Measurements from ENCODE around the gene CA9.

The CA9 gene

DNA sequence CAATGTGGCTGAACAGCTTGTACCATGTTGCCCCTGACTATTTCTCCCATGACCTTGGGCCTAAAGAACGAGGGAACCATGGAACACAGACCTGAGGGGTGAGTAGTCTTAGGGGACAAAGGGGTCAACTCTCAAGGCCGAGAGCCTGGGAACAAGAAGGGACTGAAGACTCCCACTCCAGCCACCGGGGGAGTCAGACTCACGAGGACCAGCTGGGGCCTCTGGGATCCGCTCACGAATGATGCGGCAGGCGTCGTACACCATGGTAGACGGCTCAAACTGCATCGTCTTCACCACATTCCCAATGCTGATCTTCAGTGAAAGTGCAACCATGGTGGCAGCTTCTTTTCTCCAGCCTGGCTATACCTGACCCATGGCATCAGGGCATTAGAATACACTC, 51.6 kb downstream of the CA9 start:
- CTCF ChIA-PET: interaction anchor here (1.6 kb wide), 1 partner anchor 29 kb away, joined by 6 read pairs; no protein-coding TSS in a partner anchor
- POLR2A ChIA-PET: interaction anchor here (0.9 kb wide), 1 partner anchor 68 kb away, joined by 3 read pairs; the partner anchor contains the start of genes CCDC107 and RMRP

DNA sequence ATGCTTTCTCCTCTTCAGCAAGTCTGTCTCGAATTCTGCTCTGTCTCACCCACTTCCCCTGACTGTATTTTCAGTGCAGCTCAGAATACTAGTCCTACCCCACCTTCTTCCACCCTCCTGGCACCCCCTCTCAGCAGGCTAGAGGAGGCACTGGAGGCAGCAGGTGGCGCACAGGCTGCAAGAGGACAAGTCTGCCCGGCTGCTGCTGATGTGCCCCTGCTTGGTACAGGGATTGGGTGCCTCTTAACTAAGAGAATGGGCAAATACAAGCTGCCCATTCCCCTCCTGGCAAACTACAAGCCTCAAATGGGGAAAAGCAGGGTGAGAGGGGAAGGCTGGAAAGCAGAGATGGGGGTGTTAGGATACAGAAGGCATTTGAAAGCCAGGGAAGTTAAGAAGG, 53.2 kb downstream of the CA9 start:
- ChIA-PET CTCF (interaction anchor here (1.9 kb wide), 1 partner anchor 31 kb away, joined by 6 read pairs; no protein-coding TSS in a partner anchor), POLR2A (interaction anchor here (0.6 kb wide), 1 partner anchor 63 kb away, joined by 4 read pairs; no protein-coding TSS in a partner anchor)
- no peak for TF ChIP-seq NFRKB (IDR thresholded peaks at IDR 0.05)
- DNase-seq (ENCODE audit: extremely low spot score): no peak

More for the DNA sequence above, 51.6 kb downstream of the CA9 start:
- DNase-seq (ENCODE audit: extremely low spot score): no peak
- TF ChIP-seq FOXM1 (IDR thresholded peaks at IDR 0.05; ENCODE audit: borderline replicate concordance): no peak
- no peak for TF ChIP-seq ELF4 (IDR thresholded peaks at IDR 0.05)
- TF ChIP-seq, protein P1, sequence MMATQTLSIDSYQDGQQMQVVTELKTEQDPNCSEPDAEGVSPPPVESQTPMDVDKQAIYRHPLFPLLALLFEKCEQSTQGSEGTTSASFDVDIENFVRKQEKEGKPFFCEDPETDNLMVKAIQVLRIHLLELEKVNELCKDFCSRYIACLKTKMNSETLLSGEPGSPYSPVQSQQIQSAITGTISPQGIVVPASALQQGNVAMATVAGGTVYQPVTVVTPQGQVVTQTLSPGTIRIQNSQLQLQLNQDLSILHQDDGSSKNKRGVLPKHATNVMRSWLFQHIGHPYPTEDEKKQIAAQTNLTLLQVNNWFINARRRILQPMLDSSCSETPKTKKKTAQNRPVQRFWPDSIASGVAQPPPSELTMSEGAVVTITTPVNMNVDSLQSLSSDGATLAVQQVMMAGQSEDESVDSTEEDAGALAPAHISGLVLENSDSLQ (IDR thresholded peaks at IDR 0.05): no peak
- TF ChIP-seq FOXA1 (IDR thresholded peaks at IDR 0.05): no peak
- no peak for TF ChIP-seq SP1 (IDR thresholded peaks at IDR 0.05)
- no peak for TF ChIP-seq ZNF384 (IDR thresholded peaks at IDR 0.05)
- TF ChIP-seq SUZ12 (IDR thresholded peaks at IDR 0.05): no peak
- no peak for TF ChIP-seq NFRKB (IDR thresholded peaks at IDR 0.05)
- TF ChIP-seq LEF1 (IDR thresholded peaks at IDR 0.05; ENCODE audit: borderline replicate concordance): no peak
- no peak for TF ChIP-seq CTBP1 (IDR thresholded peaks at IDR 0.05; ENCODE audit: borderline replicate concordance)
- no peak for TF ChIP-seq ARNT (IDR thresholded peaks at IDR 0.05)
- no peak for TF ChIP-seq TARDBP (IDR thresholded peaks at IDR 0.05)
- TF ChIP-seq L3MBTL2 (conservative IDR thresholded peaks at IDR 0.05): no peak
- TF ChIP-seq HDGF (IDR thresholded peaks at IDR 0.05; ENCODE audit: borderline replicate concordance): no peak
- no peak for TF ChIP-seq BHLHE40 (IDR thresholded peaks at IDR 0.05; ENCODE audit: borderline replicate concordance)
- TF ChIP-seq FOXK2 (IDR thresholded peaks at IDR 0.05): no peak

DNA sequence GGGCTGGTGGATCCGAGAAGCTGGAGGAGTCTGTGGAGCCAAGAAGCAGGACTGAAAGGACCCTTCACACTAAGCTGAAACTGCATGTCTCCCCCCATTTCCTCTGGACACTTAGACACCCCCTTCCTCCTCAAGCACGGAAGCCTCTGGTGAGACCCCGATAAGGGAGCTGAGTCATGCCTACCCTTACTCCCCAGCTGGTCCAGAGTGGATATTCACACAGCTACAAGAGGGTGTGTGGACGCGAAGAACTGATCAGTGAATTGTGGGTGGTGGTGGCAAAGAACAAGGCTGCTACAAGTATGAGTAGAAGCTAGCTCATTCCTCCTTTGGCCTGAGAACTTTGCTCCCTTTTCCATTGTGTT, 53.9 kb downstream of the CA9 start:
- DNase-seq (ENCODE audit: extremely low spot score): no peak
- TF ChIP-seq FOXA1 (IDR thresholded peaks at IDR 0.05): no peak
- TF ChIP-seq LEF1 (IDR thresholded peaks at IDR 0.05; ENCODE audit: borderline replicate concordance): no peak
- TF ChIP-seq ARNT (IDR thresholded peaks at IDR 0.05): no peak
- TF ChIP-seq, protein P1 (IDR thresholded peaks at IDR 0.05): no peak
- no peak for TF ChIP-seq HDGF (IDR thresholded peaks at IDR 0.05; ENCODE audit: borderline replicate concordance)
- TF ChIP-seq NFRKB (IDR thresholded peaks at IDR 0.05): no peak
- TF ChIP-seq SUZ12 (IDR thresholded peaks at IDR 0.05): no peak
- no peak for TF ChIP-seq FOXK2 (IDR thresholded peaks at IDR 0.05)
- TF ChIP-seq FOXM1 (IDR thresholded peaks at IDR 0.05; ENCODE audit: borderline replicate concordance): no peak
- TF ChIP-seq BHLHE40 (IDR thresholded peaks at IDR 0.05; ENCODE audit: borderline replicate concordance): no peak
- no peak for TF ChIP-seq CTBP1 (IDR thresholded peaks at IDR 0.05; ENCODE audit: borderline replicate concordance)
- TF ChIP-seq ELF4 (IDR thresholded peaks at IDR 0.05): no peak
- TF ChIP-seq L3MBTL2 (conservative IDR thresholded peaks at IDR 0.05): no peak
- POLR2A ChIA-PET: no interaction called here
- CTCF ChIA-PET: interaction anchor here (1.0 to 1.9 kb wide), 2 partner anchors 30 to 31 kb away, joined by 3 to 6 read pairs; no protein-coding TSS in a partner anchor

DNA sequence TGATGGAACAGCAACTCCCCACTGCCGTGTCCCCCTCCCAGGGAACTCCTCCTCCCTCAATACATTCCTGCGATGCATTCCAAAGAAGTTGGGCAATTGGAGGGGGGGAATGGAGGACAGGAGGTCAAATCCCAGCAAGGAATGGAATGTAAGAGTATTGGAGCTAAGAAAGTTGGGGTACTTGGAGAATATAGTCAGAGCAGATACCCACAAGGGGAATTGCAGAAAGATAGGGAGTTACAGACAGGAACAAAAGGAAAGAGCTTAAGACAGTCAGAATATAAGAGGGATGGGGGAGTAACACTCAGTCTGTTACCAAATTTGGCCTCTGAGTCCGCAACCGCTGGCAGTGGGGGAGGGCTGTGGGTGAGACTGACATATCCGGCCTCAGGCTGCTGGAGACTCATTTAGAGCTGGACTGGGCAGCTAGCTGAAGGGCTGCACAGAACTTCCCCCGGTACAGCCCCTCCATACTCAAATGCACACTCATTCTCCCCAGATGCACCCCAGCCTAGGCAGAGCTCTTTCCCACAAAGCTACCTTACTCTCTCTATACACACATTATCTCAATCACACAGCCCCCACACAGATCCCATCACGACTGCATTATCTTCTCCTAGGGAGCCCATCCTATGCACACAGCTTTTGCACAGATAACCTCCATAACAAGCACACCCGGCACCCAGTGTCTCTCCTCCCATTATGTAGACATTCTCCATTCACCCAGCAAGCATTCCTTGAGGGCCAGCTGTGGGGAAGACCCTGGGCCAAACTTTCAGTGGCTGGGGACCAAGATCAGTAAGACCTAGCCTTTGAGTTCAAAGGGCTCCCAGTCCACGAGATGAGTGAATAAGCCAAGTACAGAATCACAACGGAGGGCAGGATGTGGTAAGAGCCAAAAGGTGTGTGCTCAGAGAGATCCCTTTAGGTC, 54.6 kb downstream of the CA9 start:
- no peak for DNase-seq (ENCODE audit: extremely low spot score)
- ChIA-PET CTCF (interaction anchor here (1.0 to 1.9 kb wide), 2 partner anchors 31 to 32 kb away, joined by 3 to 6 read pairs; no protein-coding TSS in a partner anchor), POLR2A (no interaction called here)
- TF ChIP-seq FOXK2 (IDR thresholded peaks at IDR 0.05): no peak
- no peak for TF ChIP-seq HDGF (IDR thresholded peaks at IDR 0.05; ENCODE audit: borderline replicate concordance)
- no peak for TF ChIP-seq FOXA1 (IDR thresholded peaks at IDR 0.05)
- TF ChIP-seq, protein P1 (IDR thresholded peaks at IDR 0.05): no peak
- TF ChIP-seq LEF1 (IDR thresholded peaks at IDR 0.05; ENCODE audit: borderline replicate concordance): no peak
- TF ChIP-seq SUZ12 (IDR thresholded peaks at IDR 0.05): no peak
- no peak for TF ChIP-seq NFRKB (IDR thresholded peaks at IDR 0.05)
- TF ChIP-seq CTBP1 (IDR thresholded peaks at IDR 0.05; ENCODE audit: borderline replicate concordance): no peak
- TF ChIP-seq ARNT (IDR thresholded peaks at IDR 0.05): no peak
- no peak for TF ChIP-seq SP1 (IDR thresholded peaks at IDR 0.05)
- TF ChIP-seq L3MBTL2 (conservative IDR thresholded peaks at IDR 0.05): no peak
- TF ChIP-seq BHLHE40 (IDR thresholded peaks at IDR 0.05; ENCODE audit: borderline replicate concordance): no peak
- TF ChIP-seq FOXM1 (IDR thresholded peaks at IDR 0.05; ENCODE audit: borderline replicate concordance): no peak
- no peak for TF ChIP-seq ZNF384 (IDR thresholded peaks at IDR 0.05)
- TF ChIP-seq TARDBP (IDR thresholded peaks at IDR 0.05): no peak
- TF ChIP-seq ELF4 (IDR thresholded peaks at IDR 0.05): no peak

DNA sequence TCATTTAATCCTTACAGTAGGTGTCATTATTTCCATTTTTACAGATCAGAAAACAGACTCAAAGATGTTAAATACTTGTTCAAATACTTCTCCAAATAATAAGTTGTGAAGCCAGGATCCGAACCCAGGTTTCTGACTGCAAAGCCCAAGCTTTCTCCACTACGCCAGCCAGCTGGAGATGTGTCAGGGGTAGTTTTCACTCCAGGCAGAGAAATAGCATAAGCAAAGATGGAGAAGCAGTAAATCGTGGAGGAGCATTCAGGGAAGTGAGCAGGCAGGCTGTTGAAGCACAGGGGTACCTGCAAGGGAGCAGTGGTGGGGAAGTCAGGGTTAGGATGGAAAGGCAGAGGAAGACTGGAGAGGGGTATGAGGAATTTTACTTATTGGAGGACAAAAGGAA, 55.4 kb downstream of the CA9 start:
- DNase-seq (ENCODE audit: extremely low spot score): no peak
- POLR2A ChIA-PET: no interaction called here
- TF ChIP-seq FOXK2 (IDR thresholded peaks at IDR 0.05) (no peak), ELF4 (IDR thresholded peaks at IDR 0.05) (no peak), L3MBTL2 (conservative IDR thresholded peaks at IDR 0.05) (no peak), ZNF384 (IDR thresholded peaks at IDR 0.05) (no peak), SP1 (IDR thresholded peaks at IDR 0.05) (no peak), LEF1 (IDR thresholded peaks at IDR 0.05; ENCODE audit: borderline replicate concordance) (no peak), CTBP1 (IDR thresholded peaks at IDR 0.05; ENCODE audit: borderline replicate concordance) (no peak), BHLHE40 (IDR thresholded peaks at IDR 0.05; ENCODE audit: borderline replicate concordance) (no peak)
- TF ChIP-seq, protein P1 (IDR thresholded peaks at IDR 0.05): no peak
- CTCF ChIA-PET: interaction anchor here (0.7 kb wide), 1 partner anchor 32 kb away, joined by 3 read pairs; no protein-coding TSS in a partner anchor
